Endometrial microvascular endothelial cells (primary cell): ENCODE measurements around the gene TTLL11. TPM values are rescaled to one million over a fixed set of nuclear protein-coding genes. Genes with fewer than 3 reads are reported as not detected.

ENCODE experiments used
- in situ Hi-C: cut with HindIII; loops from 2 replicates; pipeline ENCODE4 v1.10.0; 2017; ENCODE audit warnings: low sequenced_read_pairs, low pct_unique_long_range_greater_than_20kb; ENCODE audit errors: inconsistent ontology term
- total RNA-seq: library from RNA; depleted of rRNA; stranded (reverse); fragments of >200 nt; gene quantifications from one replicate; pipeline ENCODE4 v1.2.3, GENCODE V29; 2015; ENCODE audit errors: inconsistent ontology term

The TTLL11 gene
- total RNA-seq, 1 donor from 2014 or later = 2.0 TPM

DNA sequence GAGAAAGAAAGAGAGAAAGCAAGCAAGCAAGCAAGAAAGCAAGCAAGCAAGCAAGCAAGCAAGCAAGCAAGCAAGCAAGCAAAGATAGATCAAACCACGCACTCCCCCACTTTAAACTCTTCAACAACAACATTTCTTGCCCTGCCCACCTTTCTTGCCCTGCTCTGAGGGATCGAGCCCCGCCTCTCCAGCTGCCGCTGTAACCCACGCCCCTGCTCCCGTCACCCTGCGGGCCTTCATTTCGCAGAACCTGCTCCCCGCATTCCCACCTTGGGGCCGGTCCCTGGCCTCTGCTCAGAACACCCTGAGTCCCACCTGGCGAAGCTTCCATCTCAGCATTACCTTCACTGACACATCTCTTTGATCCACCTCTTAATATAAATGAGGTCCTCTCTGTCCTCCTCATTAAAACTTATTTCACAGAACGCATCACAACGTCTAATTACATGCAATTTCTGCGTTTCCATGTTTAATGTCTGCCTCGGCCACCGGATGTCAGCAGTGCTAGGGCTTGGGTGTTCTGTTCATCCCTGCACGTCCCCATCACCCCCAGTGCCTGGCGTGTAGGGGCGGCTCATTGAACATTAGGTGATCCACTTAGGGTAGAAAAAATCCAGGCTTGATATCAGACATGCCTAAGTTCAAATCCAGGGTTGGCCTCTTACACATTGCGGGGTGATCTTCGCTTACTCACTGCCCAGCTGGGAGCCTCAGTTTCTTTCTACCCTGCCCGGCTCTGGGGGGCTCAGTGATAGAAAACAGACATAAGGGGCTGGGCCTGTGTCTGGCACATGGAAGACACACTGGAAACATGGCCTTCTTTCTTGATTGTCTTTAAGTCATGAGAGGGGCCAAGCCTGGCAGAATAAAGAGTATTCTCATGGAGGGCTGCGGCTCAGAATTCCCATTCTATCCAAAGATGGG lies 254.1 kb downstream of the TTLL11 start:
- in situ Hi-C loops = no loop called here

DNA sequence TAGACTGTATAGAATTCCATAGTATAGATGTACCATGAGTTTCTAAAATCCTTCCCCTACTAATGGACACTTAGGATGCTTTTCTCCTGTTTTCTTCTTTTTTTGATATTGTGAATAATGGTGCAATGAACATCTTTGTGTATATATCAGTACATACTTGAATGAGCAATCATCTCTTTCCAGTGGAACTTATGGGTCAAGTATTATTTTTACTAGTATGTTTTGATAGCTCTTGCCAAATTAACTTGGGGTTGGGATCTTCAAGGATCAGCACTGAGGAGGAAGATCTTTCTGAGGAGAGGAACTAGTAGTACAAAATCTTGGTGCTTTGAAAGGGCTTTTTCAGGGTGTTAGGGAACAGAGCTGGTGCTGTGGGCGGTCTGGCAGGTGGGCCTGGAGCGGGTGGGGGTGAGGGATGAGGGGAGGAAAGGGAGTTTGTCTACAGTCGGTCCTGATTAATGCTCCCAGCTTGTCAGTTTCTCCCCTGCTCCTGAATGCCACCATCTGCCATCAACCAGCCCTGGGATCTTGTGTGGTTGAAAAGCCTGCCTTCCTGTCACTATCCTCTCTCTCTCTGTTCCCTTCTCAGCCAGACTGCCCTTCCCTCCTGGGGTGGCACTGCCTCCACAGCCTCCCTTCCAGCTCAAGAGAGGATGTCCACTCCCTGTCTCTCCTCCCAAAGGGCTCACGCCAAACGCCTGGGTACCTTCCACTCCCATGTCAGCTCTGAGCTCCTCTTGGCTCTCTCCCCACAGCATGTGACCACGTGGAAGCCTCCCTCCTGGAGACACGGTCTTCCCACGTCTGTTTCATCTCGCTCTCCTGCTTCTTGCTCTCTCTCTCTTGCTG lies 255.8 kb downstream of the TTLL11 start:
- in situ Hi-C loops = no loop called here

GRCh38 chr9:121836366-121836885 lies 256.7 kb downstream of the TTLL11 start:
- in situ Hi-C loops = no loop called here

GRCh38 chr9:121835587-121836365 lies 257.3 kb downstream of the TTLL11 start:
- in situ Hi-C loops = no loop called here

GRCh38 chr9:121833061-121833460 lies 260.0 kb downstream of the TTLL11 start:
- in situ Hi-C loops = no loop called here

GRCh38 chr9:121831869-121832268 lies 261.2 kb downstream of the TTLL11 start:
- in situ Hi-C loops = no loop called here

- in situ Hi-C loops = no loop called here
Measured at GRCh38 chr9:121830441-121831140, 262.5 kb downstream of the TTLL11 start.

GRCh38 chr9:121827251-121827967 lies 265.7 kb downstream of the TTLL11 start:
- in situ Hi-C loops = no loop called here

- in situ Hi-C loops = no loop called here
Measured at GRCh38 chr9:121826711-121827110, 266.4 kb downstream of the TTLL11 start.

DNA sequence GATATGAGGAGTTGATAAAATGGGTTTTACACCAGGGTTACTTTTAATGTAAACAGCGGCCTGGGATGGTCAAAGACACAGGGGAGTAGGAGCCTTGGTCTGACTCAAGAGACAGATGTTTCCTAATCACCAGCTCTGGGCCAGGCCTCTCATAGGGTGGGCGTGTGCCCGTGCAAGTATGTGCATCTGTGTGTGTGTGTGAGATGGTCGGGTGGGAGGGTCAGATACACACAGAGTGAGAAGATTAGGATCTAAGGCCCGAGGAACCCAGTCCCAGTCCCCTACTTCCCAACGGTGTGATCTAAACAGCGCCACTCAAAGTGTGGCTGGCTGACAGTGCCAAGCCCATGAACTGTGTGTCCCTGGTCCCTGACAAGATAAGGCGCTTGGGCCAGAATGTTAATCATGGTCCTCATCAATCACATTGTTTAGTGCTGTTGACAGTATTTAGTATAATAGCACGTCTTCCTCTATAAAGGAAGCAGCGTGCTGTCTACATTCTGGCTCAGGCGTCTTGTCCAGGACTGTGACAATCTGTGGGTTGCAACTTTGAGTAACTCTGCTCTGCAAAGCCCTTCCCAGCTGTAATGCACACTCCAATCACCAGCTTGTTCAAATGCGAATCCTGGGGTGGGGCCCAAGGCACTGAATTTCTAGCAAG lies 267.9 kb downstream of the TTLL11 start:
- in situ Hi-C loops = no loop called here

DNA sequence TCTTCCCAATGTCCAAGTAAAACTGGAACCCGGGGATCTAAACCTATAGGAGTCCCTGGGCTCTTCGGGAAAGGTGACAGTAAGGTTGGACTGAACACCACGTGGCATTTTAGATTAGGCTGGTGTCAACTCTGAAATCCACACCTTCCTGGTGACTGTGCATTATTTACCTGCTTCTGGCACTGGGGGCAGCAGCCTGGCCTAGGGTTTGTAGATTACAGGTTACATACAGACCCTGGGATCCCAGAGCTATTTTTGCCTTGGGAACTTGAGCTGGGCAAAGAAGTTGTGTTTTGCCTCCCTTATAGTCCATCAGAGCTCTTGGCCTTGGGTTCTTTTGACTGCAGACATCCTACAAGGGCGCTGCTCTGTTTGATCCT lies 268.5 kb downstream of the TTLL11 start:
- in situ Hi-C loops = no loop called here

DNA sequence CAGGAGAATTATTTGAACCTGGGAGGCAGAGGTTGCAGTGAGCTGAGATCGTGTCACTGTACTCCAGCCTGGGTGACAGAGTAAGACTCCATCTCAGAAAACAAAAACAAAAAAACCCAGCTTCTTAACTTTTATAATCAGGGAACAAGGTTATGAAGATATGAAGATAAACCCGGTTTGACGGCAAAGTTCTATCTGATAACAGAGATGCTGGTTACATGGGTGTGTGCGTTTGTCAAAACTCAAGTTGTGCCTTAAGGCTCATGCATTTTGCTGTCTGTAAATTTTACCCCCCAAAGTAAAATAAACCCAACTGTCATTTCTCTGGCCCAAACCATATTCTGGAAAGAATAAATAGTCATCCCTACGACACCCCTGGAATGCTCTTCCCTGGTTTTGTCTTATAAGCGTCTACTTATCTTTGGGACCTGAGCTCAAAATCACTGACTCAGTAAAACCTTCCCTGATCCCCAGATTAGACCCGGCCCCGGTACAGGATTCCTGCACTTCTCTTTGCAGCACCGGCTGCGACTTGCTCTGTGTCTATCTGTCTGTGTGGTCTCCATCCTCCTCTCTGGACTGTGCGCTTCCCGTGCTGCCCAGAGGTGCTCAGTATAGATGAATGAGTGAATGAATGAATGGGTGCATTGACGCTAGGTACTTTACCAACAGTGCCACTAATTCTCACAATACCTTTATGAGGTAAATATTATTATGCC lies 269.5 kb downstream of the TTLL11 start:
- in situ Hi-C loops = no loop called here

DNA sequence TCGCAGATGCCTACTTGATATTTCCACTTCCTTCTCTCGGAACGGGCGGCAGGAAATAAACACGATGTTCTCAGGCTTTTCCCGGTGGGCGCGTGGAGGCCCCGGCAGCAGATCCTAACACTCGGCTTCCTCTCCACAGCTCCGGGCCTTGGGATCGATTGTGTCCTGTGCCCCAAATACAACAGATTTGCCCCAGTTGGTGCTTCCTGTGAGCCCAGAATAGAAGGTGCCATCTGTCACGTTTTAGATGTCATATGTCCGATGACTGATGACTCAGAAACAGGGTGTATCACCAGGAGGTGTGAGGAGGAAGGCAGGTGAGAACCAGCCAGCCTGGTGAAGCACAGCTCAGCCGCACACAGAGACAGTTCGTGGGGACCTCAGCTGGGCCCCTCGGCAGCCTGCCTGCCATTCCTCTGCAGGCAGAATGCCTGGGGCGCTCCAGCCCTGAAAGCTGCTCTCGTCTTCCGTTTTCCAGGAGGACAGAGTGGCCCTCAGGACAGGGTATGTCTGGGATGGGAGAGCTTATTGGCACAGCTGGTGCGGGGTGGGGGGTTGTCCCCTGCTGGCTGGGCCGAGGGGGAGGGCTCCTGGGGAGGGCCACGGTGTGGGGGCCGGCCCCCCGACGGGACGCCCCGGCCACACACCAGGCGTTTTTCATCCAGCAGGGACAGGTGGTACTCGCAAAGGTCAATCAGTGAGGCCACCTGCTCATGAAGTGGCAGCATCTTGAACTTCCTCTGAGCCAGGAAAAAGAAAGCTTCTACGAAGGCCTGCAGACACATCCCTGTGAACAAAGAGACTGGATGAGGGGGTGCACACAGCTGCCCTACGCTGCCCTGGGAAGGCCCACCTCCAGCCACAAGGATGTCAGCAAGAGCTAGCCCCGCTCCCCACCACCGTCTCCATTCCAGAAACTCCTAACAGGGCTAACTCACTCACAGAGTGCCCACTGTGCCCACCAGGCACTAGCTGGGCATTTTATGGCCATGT lies 270.7 kb downstream of the TTLL11 start:
- in situ Hi-C loops = no loop called here

GRCh38 chr9:121821326-121821725 lies 271.8 kb downstream of the TTLL11 start:
- in situ Hi-C loops = no loop called here

DNA sequence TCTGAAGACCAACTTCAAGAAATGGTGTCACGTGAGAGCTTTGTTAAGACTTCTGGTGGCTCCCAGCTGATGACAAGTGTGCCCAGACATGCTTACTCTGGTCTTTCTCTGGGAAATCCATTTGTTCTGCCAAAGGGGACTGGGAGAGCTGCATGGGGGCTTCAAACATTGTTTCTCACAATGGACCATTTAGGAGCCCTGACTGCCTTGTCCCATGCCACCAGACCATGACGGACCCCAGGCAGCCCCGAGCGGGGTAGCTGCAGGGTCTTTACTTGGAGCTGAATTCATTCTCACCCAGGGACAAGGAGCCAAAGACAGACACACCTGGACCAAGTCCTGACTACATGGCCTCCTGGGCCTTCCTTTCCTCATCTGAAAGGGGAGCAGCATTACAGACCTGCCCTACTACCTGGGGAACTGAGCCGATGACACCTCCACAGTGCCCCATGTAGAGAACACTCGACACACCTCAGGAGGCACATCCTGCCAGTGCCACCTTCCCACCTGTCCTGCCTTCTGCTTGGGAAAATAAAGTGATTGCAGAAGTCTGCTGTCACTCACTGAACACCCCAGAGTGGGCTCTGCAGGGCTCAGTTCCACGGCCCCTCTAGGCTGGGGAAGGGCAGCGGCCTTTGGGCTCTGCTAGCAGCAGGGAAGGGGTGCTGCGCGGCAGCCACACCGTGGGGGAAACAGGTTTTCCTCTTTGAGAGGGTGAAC lies 272.7 kb downstream of the TTLL11 start:
- in situ Hi-C loops = no loop called here
